Tibial artery (tissue), 4 donors: ENCODE data around the gene INPP5B.
A peak's percentile ranks its signal among the peaks of the same experiment; 100 is the strongest.

Experiments used
- DNase-seq, 2 donors: peaks; one replicate each; pipeline ENCODE4 v3.0.0-alpha.2; 2019
- H3K27ac ChIP-seq, 2 donors: fragments of 200-600 bp; sonication (generic) in 1 of 2; 1 replicate in 1 of 2; 2 replicates in 1 of 2; pipeline ENCODE4 v1.5.1; 2018 to 2019; ENCODE audit warnings: mild to moderate bottlenecking in 1 of 2
- H3K27me3 ChIP-seq, 2 donors: fragments of 200-600 bp; sonication (generic) in 1 of 2; one replicate each; pipeline versions ENCODE4 v1.5.1 to v1.6.0; 2016 to 2019
- H3K36me3 ChIP-seq, 3 donors: fragments of 200-600 bp; sonication (generic) in 2 of 3; one replicate each; pipeline ENCODE4 v1.5.1; 2016 to 2019; ENCODE audit warnings: mild to moderate bottlenecking in 2 of 3
- H3K4me1 ChIP-seq, 4 donors: fragments of 200-600 bp; sonication (generic) in 2 of 4; 1 replicate in 3 of 4; 2 replicates in 1 of 4; pipeline ENCODE4 v1.5.1; 2016 to 2019
- H3K4me3 ChIP-seq, 2 donors: fragments of 200-600 bp; sonication (generic) in 1 of 2; 1 replicate in 1 of 2; 2 replicates in 1 of 2; pipeline ENCODE4 v1.5.1; 2018 to 2019; ENCODE audit warnings: mild to moderate bottlenecking in 2 of 2
- H3K9me3 ChIP-seq, 3 donors: fragments of 200-600 bp; sonication (generic) in 1 of 3; one replicate each; pipeline ENCODE4 v1.5.1; 2016 to 2019
- CTCF ChIP-seq, 2 experiments: fragments of 200-600 bp in 1 of 2; fragments of 450-650 bp in 1 of 2; IDR thresholded peaks; one replicate each; pipeline ENCODE4 v1.5.1; 2017 to 2019; ENCODE audit warnings: antibody characterized with exemption in 2 of 2, mild to moderate bottlenecking in 1 of 2, moderate library complexity in 1 of 2
- intact Hi-C: fragments of 100-400 bp; cut with DNase I; formaldehyde crosslinking; loops from one replicate; pipeline ENCODE4 v1.15.0; 2023; ENCODE audit warnings: low total_unique reads

INPP5B gene

GRCh38 chr1:37951041-37951782, 4.4 kb upstream of the INPP5B start:
- H3K27ac ChIP-seq = no peak overlapping the region
- no peak for TF ChIP-seq CTCF (IDR thresholded peaks at IDR 0.05)
- intact Hi-C loops = no loop called here
- H3K4me3 ChIP-seq = no peak overlapping the region
- H3K9me3 ChIP-seq = no peaks in the 10 kb centered on the region
- peaks cover 0 to 5% (median 1%) of the 10 kb centered on the region in 3 donors for H3K36me3 ChIP-seq
- no peaks in the 10 kb centered on the region for H3K27me3 ChIP-seq
- peak in 1 of 2 donors; percentile 55 for DNase-seq
- H3K4me1 ChIP-seq = peaks cover 0 to 7% (median 2%) of the 10 kb centered on the region in 4 donors

- H3K9me3 ChIP-seq = no peaks in the 10 kb centered on the region
- no peak overlapping the region for H3K4me3 ChIP-seq
- H3K27me3 ChIP-seq = no peaks in the 10 kb centered on the region
- H3K4me1 ChIP-seq = peaks cover 0 to 22% (median 12%) of the 10 kb centered on the region in 4 donors
- DNase-seq = peak in 1 of 2 donors; percentile 48
- H3K36me3 ChIP-seq = peaks cover 0 to 6% (median 0%) of the 10 kb centered on the region in 3 donors
- H3K27ac ChIP-seq = no peak overlapping the region
- TF ChIP-seq CTCF (IDR thresholded peaks at IDR 0.05) = no peak
- intact Hi-C loops = no loop called here
Measured at GRCh38 chr1:37949524-37950152, 2.8 kb upstream of the INPP5B start.

- Histone ChIP-seq H3K4me1 (peaks cover 0 to 24% (median 13%) of the 10 kb centered on the region in 4 donors), H3K9me3 (no peaks in the 10 kb centered on the region), H3K4me3 (no peak overlapping the region), H3K36me3 (peaks cover 3 to 12% (median 3%) of the 10 kb centered on the region in 3 donors), H3K27ac (no peak overlapping the region), H3K27me3 (no peaks in the 10 kb centered on the region)
- no peak for TF ChIP-seq CTCF (IDR thresholded peaks at IDR 0.05)
- intact Hi-C loops = no loop called here
- DNase-seq = peak in 1 of 2 donors; percentile 32
Measured at GRCh38 chr1:37948841-37949240, 2.0 kb upstream of the INPP5B start.

- DNase-seq = peak in 1 of 2 donors; percentile 2
- TF ChIP-seq CTCF (IDR thresholded peaks at IDR 0.05) = no peak
- intact Hi-C loops = no loop called here
Measured at GRCh38 chr1:37948166-37948565, 1.3 kb upstream of the INPP5B start.

GRCh38 chr1:37947364-37947763, 511 bp upstream of the INPP5B start:
- peak overlapping the region; percentile 82 to 83 for H3K4me3 ChIP-seq
- H3K4me1 ChIP-seq = peaks cover 0 to 24% (median 13%) of the 10 kb centered on the region in 4 donors
- no peaks in the 10 kb centered on the region for H3K27me3 ChIP-seq
- peak in 1 of 2 donors; percentile 58 for DNase-seq
- TF ChIP-seq CTCF (IDR thresholded peaks at IDR 0.05) = no peak
- intact Hi-C loops = no loop called here
- H3K36me3 ChIP-seq = peaks cover 13 to 26% (median 17%) of the 10 kb centered on the region in 3 donors
- peak overlapping the region; percentile 93 to 95 for H3K27ac ChIP-seq
- H3K9me3 ChIP-seq = no peaks in the 10 kb centered on the region

More at GRCh38 chr1:37948166-37948565, 1.3 kb upstream of the INPP5B start:
- no peaks in the 10 kb centered on the region for H3K27me3 ChIP-seq
- peaks cover 0 to 24% (median 13%) of the 10 kb centered on the region in 4 donors for H3K4me1 ChIP-seq
- no peak overlapping the region for H3K4me3 ChIP-seq
- H3K36me3 ChIP-seq = peaks cover 10 to 18% (median 10%) of the 10 kb centered on the region in 3 donors
- no peaks in the 10 kb centered on the region for H3K9me3 ChIP-seq
- H3K27ac ChIP-seq = no peak overlapping the region
